ENCODE data around the gene TTC7B. TPM values are rescaled to one million over a fixed set of nuclear protein-coding genes. Genes with fewer than 3 reads are reported as not detected.

Gene TTC7B
- total and polyA plus RNA-seq, 2 experiments from 2014 or later = 7.9 to 28.6 TPM

GRCh38 chr14:90727082-90727481, 89.1 kb downstream of the TTC7B start:
- Histone ChIP-seq H3K27me3 (ENCODE audit: insufficient read depth) (no peaks in the 10 kb centered on the region), H2AFZ (no peak overlapping the region), H3K36me3 (ENCODE audit: insufficient read depth) (no peaks in the 10 kb centered on the region), H3K4me2 (no peak overlapping the region), H4K20me1 (replicated peaks; ENCODE audit: insufficient read depth) (no peaks in the 10 kb centered on the region), H3K4me1 (ENCODE audit: insufficient read depth) (0 out of 2 replicates have a peak, but pooled peaks cover 6% of the 10 kb centered on the region), H3K4me3 (no peak overlapping the region), H3K27ac (ENCODE audit: low read depth) (no peak overlapping the region), H3K79me2 (replicated peaks; ENCODE audit: insufficient read depth) (no peaks in the 10 kb centered on the region), H3K9me2 (ENCODE audit: insufficient read depth) (peaks cover 5% of the 10 kb centered on the region; the same call in 1 of the 2 replicates), H3F3A (replicated peaks; ENCODE audit: low read depth) (no peaks in the 10 kb centered on the region)
- Mint-ChIP-seq H3K4me1 (peaks cover 10% of the 10 kb centered on the region), H3K36me3 (ENCODE audit: low read depth) (no peaks in the 10 kb centered on the region), H3K27ac (no peak overlapping the region), H3K4me3 (no peak overlapping the region), H3K9me3 (no peaks in the 10 kb centered on the region), H3K27me3 (ENCODE audit: insufficient read depth, low read depth, poor library complexity) (peaks cover 5% of the 10 kb centered on the region)
- DNase-seq (ENCODE audit: low spot score) (no peak), ATAC-seq (no peak)
- TF ChIP-seq ETS1 (IDR thresholded peaks at IDR 0.05) = no peak
- TF ChIP-seq CTCF (conservative IDR thresholded peaks at IDR 0.05; ENCODE audit: low read depth in 2 of 2) = no peak
- TF ChIP-seq ZNF331 (CRISPR knock-in tag; IDR thresholded peaks at IDR 0.05; ENCODE audit: low read depth) = no peak
- no peak for TF ChIP-seq ZNF114 (CRISPR knock-in tag; IDR thresholded peaks at IDR 0.05)
- TF ChIP-seq EZH2 (IDR thresholded peaks at IDR 0.05; ENCODE audit: low read depth, unreplicated experiment) = no peak
- no peak for TF ChIP-seq NANOG (IDR thresholded peaks at IDR 0.05; ENCODE audit: borderline replicate concordance)
- TF ChIP-seq STAT1 (IDR thresholded peaks at IDR 0.05; ENCODE audit: unreplicated experiment) = no peak
- no peak for TF ChIP-seq REST (IDR thresholded peaks at IDR 0.05; ENCODE audit: unreplicated experiment)
- TF ChIP-seq JUNB (IDR thresholded peaks at IDR 0.05; ENCODE audit: unreplicated experiment) = no peak
- TF ChIP-seq CREB1 (CRISPR knock-in tag; IDR thresholded peaks at IDR 0.05; ENCODE audit: low read depth) = no peak
- no peak for TF ChIP-seq EZH2phosphoT487 (IDR thresholded peaks at IDR 0.05; ENCODE audit: unreplicated experiment)
- no peak for TF ChIP-seq ZNF462 (CRISPR knock-in tag; IDR thresholded peaks at IDR 0.05)
- no peak for TF ChIP-seq POLR2AphosphoS5 (IDR thresholded peaks at IDR 0.05; ENCODE audit: low read depth)

All from GM23338 (cell line).